DLD1 (cell line): ENCODE data around the gene UBE2O.

ENCODE experiments used
- in situ Hi-C: cut with HindIII; loops from 2 replicates; pipeline ENCODE4 v1.10.0; 2017; ENCODE audit warnings: low sequenced_read_pairs

Gene UBE2O

DNA sequence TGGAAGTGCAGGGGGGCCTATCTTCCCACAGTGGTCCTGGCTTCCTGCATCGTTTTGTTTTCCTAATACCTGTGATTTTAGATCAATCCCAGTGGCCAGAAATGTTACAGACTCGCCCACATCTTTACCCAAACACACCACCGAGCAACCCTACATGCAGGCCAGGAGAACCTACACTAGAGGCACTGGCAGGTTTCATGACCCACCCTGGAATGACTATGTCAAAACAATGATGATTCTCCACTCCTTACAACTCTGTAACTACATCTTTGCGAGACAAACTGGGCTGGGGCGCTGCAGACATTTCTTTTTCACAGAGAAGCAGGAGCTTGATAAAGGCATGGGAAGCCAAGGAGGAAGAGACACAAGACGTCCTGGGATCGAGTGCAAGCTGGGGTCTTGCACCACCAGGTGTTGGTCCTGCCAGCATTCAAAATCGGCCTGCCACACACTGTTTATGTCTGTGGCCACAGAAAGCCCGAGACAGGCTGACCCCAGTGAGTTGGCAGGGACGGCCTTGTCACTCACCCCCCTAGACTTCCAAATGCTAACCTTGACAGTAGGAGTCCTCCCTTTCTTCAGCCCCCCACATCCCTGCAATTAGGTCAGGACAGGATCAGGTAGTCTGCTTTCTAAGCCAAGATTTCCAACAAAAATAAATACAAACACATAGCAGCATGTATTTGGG is 32.5 kb downstream of the UBE2O start:
- in situ Hi-C loops: no loop called here

- in situ Hi-C loops: no loop called here
These were observed 33.2 kb downstream of the UBE2O start for GRCh38 chr17:76419576-76420260.

- in situ Hi-C loops: no loop called here
These were observed 35.3 kb downstream of the UBE2O start for GRCh38 chr17:76417499-76418143.

DNA sequence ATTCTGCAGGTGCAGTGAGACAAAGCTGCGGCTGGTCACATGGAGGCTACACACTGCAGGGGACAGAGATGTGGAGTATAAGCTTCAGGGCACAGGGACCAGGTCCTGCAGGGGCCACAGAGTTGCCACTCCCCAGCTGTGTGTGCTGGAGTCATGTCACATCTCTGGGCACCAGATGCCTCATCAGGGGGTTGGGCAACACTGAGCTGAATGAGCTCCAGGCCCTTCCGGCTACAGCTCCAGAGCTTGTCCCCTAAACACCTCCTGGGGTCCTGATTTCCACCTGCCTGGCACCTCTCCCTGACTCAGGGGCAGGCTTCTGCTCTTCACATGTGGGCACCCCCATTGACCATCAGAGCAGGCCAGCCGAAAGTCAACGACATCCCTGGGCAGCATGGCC is 36.1 kb downstream of the UBE2O start:
- in situ Hi-C loops: no loop called here

GRCh38 chr17:76416457-76416856 is 36.5 kb downstream of the UBE2O start:
- in situ Hi-C loops: no loop called here

- in situ Hi-C loops: no loop called here
These were observed 37.2 kb downstream of the UBE2O start for GRCh38 chr17:76415786-76416185.

DNA sequence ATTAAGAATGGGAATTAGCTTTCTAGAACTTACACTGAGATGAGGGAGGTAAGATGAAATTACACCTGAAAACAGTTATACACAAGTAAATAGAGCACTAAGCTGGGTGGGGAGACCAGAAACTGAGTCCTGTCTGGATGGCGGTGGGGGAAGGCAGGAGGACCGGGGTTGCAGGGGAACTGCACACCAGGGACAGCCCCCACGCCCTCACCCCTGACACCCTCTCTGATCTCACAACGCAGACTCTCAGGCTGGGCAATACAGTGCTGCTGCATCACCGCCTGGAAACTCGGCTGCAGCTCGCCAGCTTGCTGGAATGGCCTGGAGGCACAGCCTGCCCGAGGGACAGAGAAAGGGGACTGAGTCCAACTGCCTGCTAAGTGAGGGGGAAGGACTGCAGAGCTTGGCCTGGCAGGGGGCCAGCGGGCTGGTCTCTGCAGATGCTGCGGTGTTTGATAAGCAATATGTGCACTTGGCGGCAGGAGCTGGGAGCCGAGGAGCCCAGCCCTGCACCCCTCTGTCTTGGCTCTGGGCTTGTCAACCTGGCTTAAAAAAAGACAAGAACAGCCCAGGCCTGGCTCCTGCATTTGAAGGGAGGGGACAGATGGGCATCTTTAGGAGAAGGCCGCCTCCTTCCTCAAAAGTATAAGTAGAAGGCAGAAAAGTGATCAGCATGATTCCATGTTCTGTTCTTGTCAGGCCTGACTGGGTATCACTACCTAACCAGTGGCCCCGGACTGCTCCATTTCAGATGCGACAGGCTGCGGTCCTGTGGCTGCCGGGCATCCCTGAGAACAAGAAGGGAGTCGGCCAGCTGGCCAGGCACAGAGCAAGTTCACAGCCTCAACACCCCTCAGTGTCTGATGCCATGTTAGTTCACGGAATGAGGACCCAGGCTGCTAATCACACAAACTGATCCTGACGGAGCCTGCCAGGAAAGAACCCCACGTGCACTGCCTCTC is 38.3 kb downstream of the UBE2O start:
- in situ Hi-C loops: no loop called here

- in situ Hi-C loops: no loop called here
These were observed 41.7 kb downstream of the UBE2O start for GRCh38 chr17:76411247-76411646.

- in situ Hi-C loops: no loop called here
These were observed 42.5 kb downstream of the UBE2O start for GRCh38 chr17:76410328-76410965.

GRCh38 chr17:76408037-76408849 is 44.7 kb downstream of the UBE2O start:
- in situ Hi-C loops: no loop called here

GRCh38 chr17:76407509-76407908 is 45.4 kb downstream of the UBE2O start:
- in situ Hi-C loops: no loop called here

GRCh38 chr17:76405967-76406647 is 46.8 kb downstream of the UBE2O start:
- in situ Hi-C loops: no loop called here

- in situ Hi-C loops: no loop called here
These were observed 47.4 kb downstream of the UBE2O start for GRCh38 chr17:76405607-76405966.

- in situ Hi-C loops: no loop called here
These were observed 47.9 kb downstream of the UBE2O start for GRCh38 chr17:76404976-76405563.

- in situ Hi-C loops: no loop called here
These were observed 48.7 kb downstream of the UBE2O start for GRCh38 chr17:76404256-76404655.

DNA sequence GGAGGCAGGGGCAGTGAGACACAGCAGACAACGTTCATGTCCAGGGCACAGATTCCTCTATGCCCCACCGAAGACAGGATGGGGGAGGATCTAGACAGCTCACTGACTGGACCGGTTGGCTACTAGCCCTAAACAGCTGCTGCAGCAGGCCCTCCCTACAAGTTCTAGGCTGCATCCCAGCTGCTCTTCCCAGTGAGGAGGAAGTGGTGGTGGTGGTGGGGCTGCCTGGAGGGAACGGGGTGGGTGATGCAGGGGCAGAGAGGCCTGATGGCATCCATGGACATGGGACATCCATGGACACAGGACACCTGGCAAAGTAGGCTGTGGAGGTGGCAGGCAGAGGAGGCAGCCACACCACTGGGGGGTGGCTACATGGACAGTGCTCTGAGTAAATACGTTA is 50.2 kb downstream of the UBE2O start:
- in situ Hi-C loops: no loop called here

GRCh38 chr17:76399175-76400172 is 53.5 kb downstream of the UBE2O start:
- in situ Hi-C loops: no loop called here
